Activated effector memory CD4-positive, alpha-beta T cell treated with anti-CD3 and anti-CD28 coated beads, Interleukin-2, amount 50 U/mL, for 16 hours (primary cell): ENCODE results near the gene TOB2.
"Not testable (repeated sequence)": the region's sequence is repeated elsewhere in the genome, so short reads cannot be mapped to it uniquely, and the experiment has no call there.

Source experiments
- DNase-seq: peaks from one replicate; pipeline ENCODE4 v3.0.0-alpha.2; 2020

Gene TOB2

DNA sequence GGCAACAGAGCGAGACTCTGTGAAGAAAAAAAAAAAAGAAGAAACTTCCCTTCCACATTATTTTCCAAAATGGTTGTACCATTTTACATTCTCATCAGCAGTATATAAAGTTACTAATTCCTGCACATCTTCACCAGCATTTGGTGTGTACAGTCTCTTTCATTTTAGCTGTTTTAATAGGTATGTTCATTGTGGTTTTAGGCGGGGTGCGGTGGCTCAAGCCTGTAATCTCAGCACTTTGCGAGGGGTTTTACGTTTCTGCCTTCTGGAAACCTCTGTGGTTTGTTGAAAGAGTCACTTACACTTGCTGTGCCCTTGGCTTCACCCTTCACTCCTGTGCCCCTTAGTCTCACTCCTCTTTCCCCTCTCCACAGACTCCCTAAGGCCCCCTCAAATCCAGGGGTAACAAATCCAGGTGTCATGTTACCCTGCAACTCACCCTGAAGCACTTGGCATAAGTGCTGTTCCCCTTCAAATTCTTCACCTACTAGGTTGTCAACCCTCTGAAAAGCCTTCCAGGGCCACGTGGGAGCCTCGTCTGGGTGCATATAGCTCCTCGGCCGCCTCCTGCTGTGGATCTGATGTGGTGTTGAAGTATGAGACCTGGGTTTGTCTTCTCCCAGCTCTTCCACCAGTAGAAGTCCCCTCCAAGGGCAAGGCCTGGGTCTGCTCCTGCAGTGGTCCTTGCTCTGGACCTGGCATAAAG, 20.8 kb downstream of the TOB2 start:
- DNase-seq: peak; percentile 72

DNA sequence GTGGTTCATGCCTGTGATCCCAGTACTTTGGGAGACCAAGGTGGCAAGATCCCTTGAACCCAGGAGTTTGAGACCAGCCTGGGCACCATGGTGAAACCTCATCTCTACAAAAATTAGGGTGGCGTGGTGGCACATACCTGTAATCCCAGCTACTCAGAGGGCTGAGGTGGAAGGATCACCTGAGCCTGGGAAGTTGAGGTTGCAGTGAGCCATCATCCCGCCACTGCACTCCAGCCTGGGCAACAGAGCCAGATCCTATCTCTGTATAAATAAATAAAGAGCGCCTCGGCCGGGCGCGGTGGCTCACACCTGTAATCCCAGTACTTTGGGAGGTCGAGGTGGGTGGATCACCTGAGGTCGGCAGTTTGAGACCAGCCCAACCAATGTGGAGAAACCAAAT, 27.9 kb downstream of the TOB2 start:
- DNase-seq: no peak

DNA sequence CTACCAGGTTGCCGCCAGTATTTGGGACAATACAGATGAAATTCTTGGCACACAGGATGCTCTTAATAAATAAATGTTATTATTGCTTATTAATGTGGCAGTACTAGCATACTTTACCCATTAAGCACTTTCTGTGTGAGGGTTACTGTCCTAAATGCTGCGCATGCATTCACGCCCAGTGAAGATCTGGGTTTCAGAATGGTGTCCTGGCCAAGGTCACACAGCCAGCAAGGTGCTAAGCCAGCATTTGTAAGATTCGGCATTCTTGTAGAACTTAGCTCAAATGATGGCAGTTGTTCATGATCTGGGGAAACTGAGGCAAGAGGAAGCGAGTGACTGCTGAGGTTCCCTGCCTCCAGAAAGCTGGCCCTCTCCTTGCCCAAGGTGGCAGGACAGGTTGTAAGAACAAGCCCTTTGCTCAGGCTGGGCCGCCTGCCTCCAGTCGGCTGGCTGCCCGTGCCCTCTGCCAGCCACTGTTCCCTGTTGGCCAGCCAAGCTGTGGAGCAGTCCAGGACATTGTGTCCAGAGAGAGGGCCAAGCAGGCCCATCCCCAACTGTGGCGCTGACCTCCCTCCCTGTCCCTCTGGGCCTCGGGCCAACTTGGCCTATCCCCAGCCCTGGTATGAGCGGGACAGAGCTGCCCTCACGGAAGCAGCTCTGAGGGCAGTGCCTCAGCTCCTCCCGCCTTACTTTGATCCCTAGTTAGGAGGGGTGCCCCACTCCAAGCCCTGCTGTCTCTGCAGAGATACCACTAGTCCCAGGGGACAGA, 28.8 kb downstream of the TOB2 start:
- DNase-seq: no peak

DNA sequence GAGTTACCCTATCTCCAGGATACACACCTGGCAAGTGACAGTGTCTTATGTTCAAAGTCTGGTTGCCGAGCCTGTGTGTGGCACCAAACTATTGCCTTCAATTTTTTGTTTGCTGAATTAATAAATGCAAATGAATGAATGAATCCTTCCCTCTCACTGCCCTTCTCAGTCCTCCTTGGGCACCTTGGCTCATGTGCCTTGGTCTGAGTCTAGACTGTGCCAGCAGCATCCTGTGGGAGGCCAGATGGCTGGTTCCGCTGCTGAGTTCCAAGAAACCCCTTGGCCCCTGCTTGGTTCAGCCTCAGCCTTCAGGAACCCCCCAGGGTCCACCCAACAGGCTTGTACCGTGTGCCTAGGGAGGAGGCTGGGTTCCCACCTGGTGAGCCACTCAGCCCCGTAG, 31.0 kb downstream of the TOB2 start:
- DNase-seq: no peak

DNA sequence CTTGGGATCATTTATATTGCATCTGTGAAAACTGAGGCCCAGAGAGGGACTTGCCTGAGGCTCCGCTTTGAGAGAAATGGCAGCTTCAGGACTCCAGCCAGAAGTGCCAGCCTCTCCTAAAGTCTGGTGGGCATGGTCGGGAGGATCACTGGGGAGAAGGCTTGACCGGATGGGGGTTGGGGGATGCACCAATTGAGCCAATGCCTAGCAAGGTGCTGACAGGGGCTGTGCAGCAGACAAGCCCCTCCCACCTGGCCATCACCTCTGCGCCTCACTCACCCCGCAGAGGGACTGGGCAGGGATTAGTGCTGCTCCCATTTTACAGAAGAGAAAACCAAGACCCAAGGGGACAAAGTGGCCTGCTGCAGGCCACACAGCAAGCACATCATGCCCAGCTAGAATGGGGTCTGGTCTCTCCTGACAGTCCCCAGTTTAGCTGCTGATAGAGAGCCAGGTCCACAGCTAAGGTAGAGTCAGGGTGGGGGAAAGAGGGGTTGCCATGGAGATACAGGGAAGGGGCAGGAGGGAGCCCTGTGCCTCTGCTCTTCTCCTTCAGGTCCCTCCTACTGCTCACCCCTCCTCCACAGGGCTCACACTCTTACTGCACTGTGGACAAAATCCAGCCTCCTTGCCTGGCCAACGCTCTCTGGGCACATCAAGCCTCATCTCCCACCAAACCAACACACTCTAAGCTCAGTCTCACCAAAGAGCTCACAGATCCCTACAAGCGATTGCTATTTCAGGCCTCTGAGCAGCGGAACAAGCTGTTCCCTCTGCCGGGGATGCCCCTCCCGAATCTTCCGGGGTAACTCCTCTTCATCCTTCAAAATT, 35.4 kb downstream of the TOB2 start:
- no peak for DNase-seq

DNA sequence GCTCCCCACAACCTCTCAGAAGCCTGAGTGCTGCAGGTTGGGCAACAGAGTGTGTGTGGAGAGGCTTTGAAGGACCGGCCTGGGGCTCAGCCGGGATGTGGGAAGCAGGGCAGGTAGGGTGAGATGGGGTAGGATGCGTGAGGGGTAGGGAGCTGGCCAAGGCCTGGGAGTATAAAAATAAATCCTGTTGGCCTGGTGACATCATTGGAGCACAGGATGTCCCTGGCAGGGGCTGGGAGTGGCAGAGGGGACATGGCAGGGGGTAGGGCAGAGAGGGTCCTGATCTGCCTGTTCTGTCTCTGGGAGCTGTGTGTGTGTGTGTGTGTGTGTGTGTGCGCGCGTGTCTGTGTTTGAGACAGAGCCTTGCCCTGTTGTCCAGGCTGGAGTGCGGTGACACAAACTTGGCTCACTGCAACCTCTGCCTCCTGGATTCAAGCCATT, 36.3 kb downstream of the TOB2 start:
- no peak for DNase-seq

DNA sequence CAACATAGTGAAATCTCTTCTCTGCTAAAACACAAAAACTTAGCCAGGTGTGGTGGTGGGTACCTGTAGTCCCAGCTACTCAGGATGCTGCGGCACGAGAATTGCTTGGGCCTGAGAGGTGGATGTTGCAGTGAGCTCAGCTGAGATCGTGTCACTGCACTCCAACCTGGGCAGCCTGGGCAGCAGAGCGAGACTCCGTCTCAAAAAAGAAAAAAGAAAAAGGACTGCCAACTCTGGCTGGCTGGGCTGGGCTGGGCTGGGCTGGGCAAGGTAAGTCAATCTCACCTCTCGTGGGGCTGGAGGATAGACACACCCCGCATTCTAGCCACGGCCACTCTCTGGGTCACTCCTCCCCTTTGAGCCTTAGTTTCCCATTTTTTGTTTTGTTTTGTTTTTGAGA, 37.9 kb downstream of the TOB2 start:
- DNase-seq: no peak

DNA sequence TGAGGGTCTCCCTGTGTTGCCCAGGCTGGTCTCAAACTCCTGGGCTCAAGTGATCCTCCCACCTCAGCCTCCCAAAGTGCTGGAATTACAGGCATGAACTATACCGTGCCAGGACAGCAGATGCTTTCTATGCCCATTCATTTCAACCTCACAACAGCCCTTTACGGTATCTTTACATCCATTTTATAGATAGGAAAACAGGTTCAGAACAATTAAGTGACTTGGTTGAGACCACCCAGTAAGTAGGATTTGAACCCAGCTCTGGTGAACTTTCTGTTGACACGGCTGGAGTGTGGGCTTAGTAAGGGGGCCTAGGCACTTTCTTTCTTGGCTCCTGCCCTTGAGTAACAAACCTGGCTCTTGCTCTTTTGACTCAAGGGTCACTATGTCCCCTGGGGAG, 39.2 kb downstream of the TOB2 start:
- DNase-seq: no peak

DNA sequence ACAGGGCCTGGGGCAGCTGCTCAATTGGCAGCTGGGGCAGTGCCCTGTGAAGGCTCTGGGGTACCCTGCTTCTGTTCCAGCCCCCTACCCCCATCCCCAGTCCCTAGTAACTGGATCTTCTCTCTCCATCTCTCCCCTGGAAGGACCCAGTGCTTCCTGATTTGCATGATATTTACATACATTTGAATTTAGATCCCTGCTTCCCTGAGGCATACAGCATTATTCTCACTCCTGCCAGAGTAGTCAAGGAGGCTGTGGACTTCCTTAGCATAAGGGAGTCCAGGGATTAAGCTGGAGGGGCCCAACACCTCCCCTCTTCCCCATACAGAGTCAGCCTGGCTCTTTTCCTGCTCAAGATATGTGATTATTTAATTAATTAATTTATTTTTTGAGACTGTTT, 40.2 kb downstream of the TOB2 start:
- no peak for DNase-seq

DNA sequence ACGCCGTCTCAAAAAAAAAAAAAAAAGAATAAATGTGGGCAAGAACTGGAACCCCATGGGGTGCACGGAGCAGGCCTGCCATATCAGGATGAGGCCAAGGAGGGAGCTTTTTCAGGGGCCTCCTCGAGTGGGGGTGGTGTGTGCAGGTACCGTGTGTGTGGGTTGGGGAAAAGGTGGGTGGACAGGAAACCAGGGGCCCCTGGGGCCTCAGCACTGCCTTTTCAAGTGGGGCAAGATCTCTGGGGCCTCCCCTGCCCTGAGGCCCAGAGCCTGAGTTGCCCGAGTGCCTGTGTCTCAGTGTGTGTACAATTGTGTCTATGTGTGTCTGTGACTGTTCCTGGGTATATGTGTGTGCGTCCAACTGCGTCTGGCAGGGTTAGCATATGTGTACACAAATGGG, 41.0 kb downstream of the TOB2 start:
- peak; percentile 75 for DNase-seq

DNA sequence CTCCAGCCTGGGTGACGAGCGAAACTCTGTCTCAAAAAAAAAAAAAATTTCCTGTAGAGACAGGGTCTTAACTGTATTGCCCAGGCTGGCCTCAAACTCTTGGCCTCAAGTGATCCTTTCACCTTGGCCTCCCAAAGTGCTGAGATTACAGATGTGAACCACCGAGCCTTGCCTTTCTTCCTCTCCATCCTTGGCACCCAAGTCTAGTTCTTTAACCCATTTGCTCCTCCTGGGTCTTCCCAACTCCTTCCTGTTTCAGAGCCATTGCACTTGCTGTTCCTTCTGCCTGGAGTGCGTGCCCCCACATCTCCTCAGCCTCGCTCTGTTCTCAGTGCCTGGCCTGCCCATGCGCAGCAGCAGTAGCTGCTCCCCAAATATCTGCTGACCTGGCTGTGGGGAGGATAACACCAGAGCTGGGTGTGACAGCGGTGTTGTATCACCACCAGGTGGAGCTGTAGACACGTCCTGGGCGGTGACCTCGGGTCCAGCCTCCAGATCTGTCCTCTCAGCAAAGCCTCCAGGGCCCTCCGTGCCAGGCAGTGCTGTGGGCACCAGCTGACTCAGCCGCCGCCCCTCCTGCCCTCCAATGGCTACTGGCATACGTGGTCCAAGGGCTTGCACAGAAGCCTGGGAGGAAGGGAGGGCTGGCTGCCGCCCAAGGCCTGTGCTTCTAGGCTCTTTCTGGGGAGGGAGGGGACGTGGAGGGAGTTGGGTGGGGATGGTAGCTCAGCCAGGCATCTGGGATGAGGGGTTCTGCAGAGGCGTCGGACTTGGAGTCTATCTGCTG, 42.9 kb downstream of the TOB2 start:
- peak; percentile 93 for DNase-seq

DNA sequence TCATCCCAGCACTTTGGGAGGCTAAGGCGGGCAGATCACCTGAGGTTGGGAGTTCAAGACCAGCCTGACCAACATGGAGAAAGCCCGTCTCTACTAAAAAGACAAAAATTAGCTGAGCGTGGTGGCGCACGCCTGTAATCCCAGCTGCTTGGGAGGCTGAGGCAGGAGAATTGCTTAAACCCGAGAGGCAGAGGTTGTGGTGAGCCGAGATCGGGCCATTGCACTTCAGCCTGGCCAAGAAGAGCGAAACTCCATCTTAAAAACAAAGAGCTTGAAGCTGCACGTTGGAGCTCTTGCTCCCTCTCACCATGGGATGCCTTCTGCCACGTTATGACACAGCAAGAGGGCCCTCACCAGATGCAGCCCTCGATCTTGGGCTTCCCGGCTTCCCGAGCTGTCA, 43.8 kb downstream of the TOB2 start:
- DNase-seq: not testable (repeated sequence)

DNA sequence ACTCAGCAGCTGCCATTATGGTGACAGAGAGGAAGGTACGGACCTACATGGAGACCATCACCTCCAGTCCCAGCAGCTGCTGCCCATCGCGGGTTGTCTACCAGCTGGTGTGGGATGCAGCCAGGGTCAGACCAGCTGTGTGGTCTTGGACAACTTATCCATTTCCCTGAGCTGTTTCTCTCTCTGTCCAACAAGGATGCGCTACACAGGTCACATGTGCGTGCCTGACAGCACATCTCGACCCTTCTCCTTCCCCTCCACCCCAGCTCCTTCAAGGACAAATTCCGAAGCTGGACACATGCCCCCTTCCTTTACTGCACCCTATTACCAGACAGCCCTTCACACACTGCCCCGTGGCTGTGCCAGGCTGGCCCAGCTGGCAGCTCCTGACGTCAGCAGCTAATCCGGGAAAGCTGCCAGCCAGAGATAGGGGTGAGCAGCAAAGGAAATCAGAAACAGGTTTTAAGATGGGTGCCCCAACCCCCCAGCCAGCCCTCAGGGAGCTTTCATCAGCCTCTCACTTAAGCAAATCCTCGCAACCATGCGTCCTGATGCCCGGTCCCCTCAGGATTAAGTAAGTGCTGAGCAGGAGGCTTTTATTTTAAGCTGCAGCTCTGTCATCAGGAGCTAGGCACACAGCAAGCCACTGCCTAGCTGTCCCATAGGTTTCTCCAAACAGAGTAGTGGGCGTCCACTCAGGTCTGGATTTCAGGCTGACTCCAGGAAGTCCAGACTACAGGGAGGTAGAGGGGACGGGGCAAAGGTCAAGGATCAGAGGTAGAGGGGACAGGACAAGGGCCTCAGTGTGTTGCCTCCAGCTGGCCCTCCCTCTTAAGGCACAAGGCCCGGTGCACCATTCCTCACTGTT, 44.6 kb downstream of the TOB2 start:
- DNase-seq: no peak

DNA sequence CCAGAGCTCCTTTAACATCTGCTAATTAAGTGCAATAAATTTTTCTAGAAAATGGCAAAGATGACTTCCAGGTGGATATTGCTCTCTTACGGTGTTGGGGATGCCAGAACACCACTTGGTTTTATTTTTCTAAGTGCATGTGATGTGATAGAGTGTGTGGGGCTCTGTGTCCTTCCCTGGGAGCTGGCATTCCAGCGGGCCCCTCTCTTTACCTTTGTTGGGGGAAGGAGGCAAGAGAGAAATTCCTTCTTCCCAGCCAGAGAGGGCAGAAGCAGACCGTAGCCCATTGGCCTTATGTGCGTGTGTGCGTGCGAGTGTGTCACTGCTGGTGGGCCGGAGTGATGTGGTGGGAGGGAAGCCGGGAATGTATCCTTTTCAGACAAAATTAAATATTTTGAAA, 47.7 kb downstream of the TOB2 start:
- DNase-seq: no peak

DNA sequence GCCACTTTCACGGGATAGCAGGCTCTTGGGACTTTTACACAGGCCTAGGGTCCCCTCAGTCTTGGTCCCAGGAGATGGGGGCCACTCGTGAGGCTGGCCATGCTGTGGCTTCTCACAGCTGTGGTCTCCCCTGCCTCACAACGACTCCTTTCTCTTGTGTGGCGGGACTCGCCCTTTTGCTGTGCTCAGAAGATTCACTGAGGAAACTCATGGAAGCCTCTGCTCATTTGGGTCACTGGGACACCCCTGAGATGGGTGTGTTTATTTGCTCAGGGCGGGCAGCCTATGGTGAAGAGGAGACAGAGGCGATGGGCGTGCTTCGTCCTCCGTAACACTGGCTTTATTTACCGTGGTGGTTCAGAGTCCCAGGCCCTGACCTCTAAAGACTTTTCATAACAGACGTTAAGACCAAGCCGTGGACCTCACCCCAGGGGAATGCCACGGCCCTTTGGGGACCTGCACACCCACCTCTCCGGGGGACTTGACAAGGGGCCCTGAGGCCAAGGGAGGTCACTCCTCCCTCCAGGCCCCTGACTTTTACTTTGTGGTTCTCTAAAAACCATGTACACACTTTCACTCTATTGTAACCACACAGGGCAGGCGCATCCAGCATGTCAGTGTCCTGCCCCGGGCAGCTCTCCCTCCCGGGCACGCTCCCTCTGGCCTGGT, 49.3 kb downstream of the TOB2 start:
- DNase-seq: no peak

DNA sequence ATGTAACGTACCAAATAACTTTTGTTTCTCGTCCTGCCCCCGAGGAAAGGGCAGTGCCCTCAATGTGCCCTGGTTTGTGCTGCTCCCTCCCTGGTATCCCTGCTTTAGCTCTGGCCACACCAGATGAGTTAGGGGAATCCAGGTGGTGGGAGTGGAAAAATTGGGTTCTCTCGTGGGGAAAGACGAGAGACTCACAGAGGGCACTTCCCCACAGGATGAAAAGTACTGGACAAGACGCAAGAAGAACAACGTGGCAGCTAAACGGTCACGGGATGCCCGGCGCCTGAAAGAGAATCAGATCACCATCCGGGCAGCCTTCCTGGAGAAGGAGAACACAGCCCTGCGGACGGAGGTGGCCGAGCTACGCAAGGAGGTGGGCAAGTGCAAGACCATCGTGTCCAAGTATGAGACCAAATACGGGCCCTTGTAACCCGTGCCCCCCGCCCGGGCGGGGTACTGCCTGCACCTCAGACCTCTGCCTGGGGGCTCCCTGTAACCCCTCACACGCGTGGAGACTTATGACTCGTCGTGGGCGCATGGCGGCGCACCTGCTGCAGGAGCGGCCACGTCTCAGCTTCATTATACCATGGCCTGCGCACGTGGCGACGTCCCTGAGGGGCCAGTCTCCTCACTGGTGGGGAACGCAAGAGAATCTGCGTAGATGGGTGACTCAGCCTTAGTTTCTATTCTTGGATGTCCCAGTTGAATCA, 50.9 kb downstream of the TOB2 start:
- no peak for DNase-seq

DNA sequence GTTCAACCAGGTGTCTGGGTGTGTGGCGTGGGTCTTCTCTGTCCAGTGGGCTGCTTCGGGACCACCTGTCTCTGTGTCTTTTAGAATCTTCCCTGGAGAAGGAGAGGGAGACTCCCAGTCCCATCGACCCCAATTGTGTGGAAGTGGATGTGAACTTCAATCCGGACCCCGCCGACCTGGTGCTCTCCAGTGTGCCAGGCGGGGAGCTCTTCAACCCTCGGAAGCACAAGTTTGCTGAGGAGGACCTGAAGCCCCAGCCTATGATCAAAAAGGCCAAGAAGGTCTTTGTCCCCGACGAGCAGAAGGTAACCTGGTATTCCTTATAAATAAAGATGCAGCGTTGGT, 52.6 kb downstream of the TOB2 start:
- DNase-seq: no peak

DNA sequence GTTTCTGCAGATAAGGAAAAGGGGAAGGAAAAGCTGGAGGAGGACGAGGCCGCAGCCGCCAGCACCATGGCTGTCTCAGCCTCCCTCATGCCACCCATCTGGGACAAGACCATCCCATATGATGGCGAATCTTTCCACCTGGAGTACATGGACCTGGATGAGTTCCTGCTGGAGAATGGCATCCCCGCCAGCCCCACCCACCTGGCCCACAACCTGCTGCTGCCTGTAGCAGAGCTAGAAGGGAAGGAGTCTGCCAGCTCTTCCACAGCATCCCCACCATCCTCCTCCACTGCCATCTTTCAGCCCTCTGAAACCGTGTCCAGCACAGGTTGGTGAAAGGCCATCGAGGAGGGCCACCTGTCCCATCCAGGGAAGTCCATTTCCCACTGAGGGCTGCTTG, 59.3 kb downstream of the TOB2 start:
- no peak for DNase-seq

DNA sequence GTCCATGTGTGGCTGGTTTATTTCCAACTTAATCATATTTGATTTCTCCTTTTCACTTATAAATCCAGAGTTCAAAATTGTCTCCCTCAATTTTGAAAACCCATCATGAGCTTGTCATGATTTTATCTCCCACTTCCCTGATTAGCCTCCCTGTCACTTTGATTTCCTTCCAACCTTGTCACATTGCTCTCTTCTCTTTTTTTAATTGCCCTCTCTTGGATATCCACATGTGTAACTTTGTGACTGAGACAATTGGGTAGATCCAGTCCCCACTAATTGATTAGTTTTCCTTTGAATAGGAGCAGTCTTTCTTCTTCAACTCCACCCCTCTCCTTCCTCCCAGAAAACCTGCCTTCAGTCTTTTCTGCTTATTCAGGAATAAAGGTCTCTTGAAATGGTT, 62.5 kb downstream of the TOB2 start:
- no peak for DNase-seq
